GM21423 (cell line): ENCODE measurements around the gene BICD2.
A peak's percentile ranks its signal among the peaks of the same experiment; 100 is the strongest.

ENCODE experiments used
- ATAC-seq: cut with Tn5 transposase; IDR thresholded peaks from one replicate; pipeline ENCODE4 v1.9.1; 2021; ENCODE audit warnings: mild to moderate bottlenecking, moderate library complexity; ENCODE audit not compliant: unreplicated experiment

Gene BICD2

GRCh38 chr9:92716557-92716956 is 48.1 kb downstream of the BICD2 start:
- no peak for ATAC-seq

- ATAC-seq, result no peak
Observed at GRCh38 chr9:92715488-92716231, 49.0 kb downstream of the BICD2 start.

- ATAC-seq, result no peak
Observed at GRCh38 chr9:92714787-92715487, 49.7 kb downstream of the BICD2 start.

GRCh38 chr9:92714016-92714415 is 50.6 kb downstream of the BICD2 start:
- ATAC-seq, result no peak

GRCh38 chr9:92713528-92713927 is 51.1 kb downstream of the BICD2 start:
- no peak for ATAC-seq

GRCh38 chr9:92712767-92713166 is 51.9 kb downstream of the BICD2 start:
- ATAC-seq, result no peak

- ATAC-seq, result peak; percentile 41
Observed at GRCh38 chr9:92711844-92712243, 52.8 kb downstream of the BICD2 start.

- no peak for ATAC-seq
Observed at GRCh38 chr9:92711146-92711545, 53.5 kb downstream of the BICD2 start.

GRCh38 chr9:92710368-92710767 is 54.3 kb downstream of the BICD2 start:
- ATAC-seq, result no peak

- no peak for ATAC-seq
Observed at GRCh38 chr9:92709954-92710353, 54.7 kb downstream of the BICD2 start.

- no peak for ATAC-seq
Observed at GRCh38 chr9:92709240-92709639, 55.4 kb downstream of the BICD2 start.

- ATAC-seq, result no peak
Observed at GRCh38 chr9:92707530-92707929, 57.1 kb downstream of the BICD2 start.

- ATAC-seq, result no peak
Observed at GRCh38 chr9:92706218-92706940, 58.3 kb downstream of the BICD2 start.

GRCh38 chr9:92704528-92704927 is 60.1 kb downstream of the BICD2 start:
- ATAC-seq, result no peak

GRCh38 chr9:92696619-92697018 is 68.0 kb downstream of the BICD2 start:
- no peak for ATAC-seq

GRCh38 chr9:92686954-92687353 is 77.7 kb downstream of the BICD2 start:
- no peak for ATAC-seq

- ATAC-seq, result no peak
Observed at GRCh38 chr9:92685022-92685421, 79.6 kb downstream of the BICD2 start.

- ATAC-seq, result no peak
Observed at GRCh38 chr9:92682269-92682668, 82.4 kb downstream of the BICD2 start.

- ATAC-seq, result no peak
Observed at GRCh38 chr9:92680166-92681119, 84.2 kb downstream of the BICD2 start.

GRCh38 chr9:92679413-92680165 is 85.0 kb downstream of the BICD2 start:
- no peak for ATAC-seq
